DOHH2 (cell line): ENCODE measurements around the gene RAD51B.

ENCODE experiments used
- H3F3A ChIP-seq: fragments of 200-600 bp; sonication (generic), shearing (Covaris generic); 2 replicates; pipeline ENCODE4 v1.6.0; 2016; ENCODE audit warnings: antibody characterized with exemption, mild to moderate bottlenecking; ENCODE audit not compliant: control insufficient read depth, insufficient read depth
- H3K27ac ChIP-seq: fragments of 200-600 bp; sonication (generic); 2 replicates; pipeline ENCODE4 v1.5.1; 2014; ENCODE audit warnings: low read depth, mild to moderate bottlenecking, low read length, moderate library complexity
- H3K27me3 ChIP-seq: fragments of 200-600 bp; sonication (generic); 2 replicates; pipeline ENCODE4 v1.6.1; 2014; ENCODE audit warnings: mild to moderate bottlenecking, low read length, mixed read lengths; ENCODE audit not compliant: control insufficient read depth
- H3K36me3 ChIP-seq: fragments of 200-600 bp; sonication (generic); 2 replicates; pipeline ENCODE4 v1.6.1; 2014; ENCODE audit warnings: mild to moderate bottlenecking, low read length, moderate library complexity, mixed read lengths; ENCODE audit not compliant: control insufficient read depth
- H3K4me1 ChIP-seq: fragments of 200-600 bp; sonication (generic); 2 replicates; pipeline ENCODE4 v1.6.1; 2014; ENCODE audit warnings: mild to moderate bottlenecking, low read length, mixed read lengths; ENCODE audit not compliant: control insufficient read depth
- H3K4me2 ChIP-seq: fragments of 200-600 bp; sonication (generic); 2 replicates; pipeline ENCODE4 v1.6.0; 2014; ENCODE audit warnings: mild to moderate bottlenecking, low read length, moderate library complexity
- H3K4me3 ChIP-seq: fragments of 200-600 bp; sonication (generic); 2 replicates; pipeline ENCODE4 v1.5.1; 2014; ENCODE audit warnings: mild to moderate bottlenecking, low read length, mixed read lengths
- H3K79me2 ChIP-seq: fragments of 200-600 bp; sonication (generic); 2 replicates; pipeline ENCODE4 v1.6.1; 2014; ENCODE audit warnings: mild to moderate bottlenecking, low read length, mixed read lengths; ENCODE audit not compliant: control insufficient read depth
- H3K9me2 ChIP-seq: fragments of 200-600 bp; sonication (generic); replicated peaks from 2 replicates; pipeline ENCODE4 v1.6.1; 2014; ENCODE audit warnings: mild to moderate bottlenecking, low read length, mixed read lengths; ENCODE audit not compliant: control insufficient read depth
- H3K9me3 ChIP-seq: fragments of 200-600 bp; sonication (generic); 2 replicates; pipeline ENCODE4 v1.6.1; 2014; ENCODE audit warnings: antibody characterized with exemption, low read length, mixed read lengths; ENCODE audit not compliant: control insufficient read depth, insufficient read depth
- H4K20me1 ChIP-seq: fragments of 200-600 bp; sonication (generic); 2 replicates; pipeline ENCODE4 v1.6.0; 2014; ENCODE audit warnings: low read depth, mild to moderate bottlenecking, antibody characterized with exemption, low read length, moderate library complexity; ENCODE audit not compliant: control insufficient read depth, insufficient read depth
- EZH2phosphoT487 ChIP-seq: fragments of 200-600 bp; sonication (generic); IDR thresholded peaks from 2 replicates; pipeline ENCODE4 v1.6.1; 2017; ENCODE audit warnings: borderline replicate concordance, mild to moderate bottlenecking, antibody characterized with exemption, low read length, moderate library complexity, mixed read lengths
- TF ChIP-seq, protein P1 (sequence below): fragments of 200-600 bp; sonication (generic); IDR thresholded peaks from one replicate; pipeline ENCODE4 v1.5.1; 2014; ENCODE audit warnings: antibody characterized with exemption, mild to moderate bottlenecking, low read depth, low read length; ENCODE audit not compliant: poor library complexity, severe bottlenecking

The RAD51B gene

DNA sequence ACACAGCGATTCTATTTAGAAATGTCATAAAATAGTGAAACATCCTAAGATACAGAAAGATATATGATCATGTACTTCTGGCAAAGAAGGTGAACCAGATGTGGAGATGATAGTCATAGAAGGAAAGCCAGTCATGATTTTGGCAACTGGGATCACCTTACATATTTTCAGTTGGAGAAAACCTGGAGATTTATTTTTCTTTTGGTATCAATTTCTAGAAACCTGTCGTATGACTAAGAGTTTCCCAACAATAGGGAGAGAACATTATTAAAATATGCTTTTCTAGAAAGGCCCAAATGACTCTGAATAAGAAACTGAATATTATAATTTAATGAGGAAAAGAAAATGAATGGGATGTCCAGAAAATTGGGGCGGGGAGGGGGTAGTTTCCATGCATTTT lies 576.9 kb downstream of the RAD51B start:
- Histone ChIP-seq H3K27ac (no peak overlapping the region), H3K36me3 (no peaks in the 10 kb centered on the region), H3K4me3 (no peak overlapping the region), H4K20me1 (no peaks in the 10 kb centered on the region), H3K79me2 (no peaks in the 10 kb centered on the region), H3K4me1 (peaks cover 48% of the 10 kb centered on the region), H3K4me2 (no peak overlapping the region), H3K27me3 (no peaks in the 10 kb centered on the region), H3F3A (no peaks in the 10 kb centered on the region), H3K9me2 (no peaks in the 10 kb centered on the region), H3K9me3 (no peaks in the 10 kb centered on the region)
- TF ChIP-seq, protein P1, sequence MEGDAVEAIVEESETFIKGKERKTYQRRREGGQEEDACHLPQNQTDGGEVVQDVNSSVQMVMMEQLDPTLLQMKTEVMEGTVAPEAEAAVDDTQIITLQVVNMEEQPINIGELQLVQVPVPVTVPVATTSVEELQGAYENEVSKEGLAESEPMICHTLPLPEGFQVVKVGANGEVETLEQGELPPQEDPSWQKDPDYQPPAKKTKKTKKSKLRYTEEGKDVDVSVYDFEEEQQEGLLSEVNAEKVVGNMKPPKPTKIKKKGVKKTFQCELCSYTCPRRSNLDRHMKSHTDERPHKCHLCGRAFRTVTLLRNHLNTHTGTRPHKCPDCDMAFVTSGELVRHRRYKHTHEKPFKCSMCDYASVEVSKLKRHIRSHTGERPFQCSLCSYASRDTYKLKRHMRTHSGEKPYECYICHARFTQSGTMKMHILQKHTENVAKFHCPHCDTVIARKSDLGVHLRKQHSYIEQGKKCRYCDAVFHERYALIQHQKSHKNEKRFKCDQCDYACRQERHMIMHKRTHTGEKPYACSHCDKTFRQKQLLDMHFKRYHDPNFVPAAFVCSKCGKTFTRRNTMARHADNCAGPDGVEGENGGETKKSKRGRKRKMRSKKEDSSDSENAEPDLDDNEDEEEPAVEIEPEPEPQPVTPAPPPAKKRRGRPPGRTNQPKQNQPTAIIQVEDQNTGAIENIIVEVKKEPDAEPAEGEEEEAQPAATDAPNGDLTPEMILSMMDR = no peak

DNA sequence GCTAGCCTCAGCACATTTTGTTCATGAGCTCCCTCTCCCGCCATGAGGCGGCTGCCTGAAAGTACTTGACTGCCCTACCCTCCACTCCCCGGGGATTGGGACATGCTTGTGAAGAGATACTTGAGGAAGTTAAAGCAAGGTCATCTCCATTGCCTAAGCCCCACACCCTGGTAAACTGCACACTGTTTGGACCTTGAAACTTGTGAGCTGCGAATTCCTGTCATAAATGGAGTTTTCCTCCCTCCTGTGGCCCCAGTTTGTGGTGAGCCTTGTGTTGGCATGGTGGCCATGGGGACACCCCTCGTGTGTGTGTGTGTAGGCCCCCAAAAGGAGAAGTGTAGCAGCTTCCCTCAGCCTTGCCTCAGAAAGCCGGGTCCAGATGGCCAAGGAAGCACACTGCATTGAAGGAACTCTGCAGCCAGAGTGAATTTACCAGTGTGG lies 577.8 kb downstream of the RAD51B start:
- Histone ChIP-seq H3K4me2 (no peak overlapping the region), H3K4me1 (peaks cover 55% of the 10 kb centered on the region), H3F3A (peaks cover 5% of the 10 kb centered on the region; the same call in 1 of the 2 replicates), H3K4me3 (no peak overlapping the region), H3K27ac (no peak overlapping the region), H4K20me1 (no peaks in the 10 kb centered on the region), H3K9me3 (no peaks in the 10 kb centered on the region), H3K9me2 (no peaks in the 10 kb centered on the region), H3K79me2 (no peaks in the 10 kb centered on the region), H3K27me3 (no peaks in the 10 kb centered on the region), H3K36me3 (no peaks in the 10 kb centered on the region)
- TF ChIP-seq, protein P1 = no peak

DNA sequence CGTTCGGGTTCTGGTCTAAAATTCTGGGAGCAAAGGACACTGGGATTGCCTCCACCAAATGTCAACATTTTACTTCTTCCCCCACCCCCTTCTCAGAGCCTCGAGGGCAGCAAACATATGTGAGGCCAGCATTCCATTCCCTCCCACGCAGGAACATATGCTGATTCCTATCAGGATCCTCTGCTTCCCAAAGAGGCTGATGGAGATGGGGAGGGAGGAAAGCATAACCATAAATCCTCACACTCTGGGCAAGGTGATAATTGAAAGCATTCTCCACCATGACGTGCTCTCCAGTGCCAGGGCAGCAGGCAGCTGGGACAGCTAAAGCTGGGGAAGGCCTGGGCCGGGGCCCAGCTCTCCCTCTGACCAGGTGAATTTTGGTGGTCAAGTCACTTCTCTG lies 578.2 kb downstream of the RAD51B start:
- no peaks in the 10 kb centered on the region for H4K20me1 ChIP-seq
- peaks cover 5% of the 10 kb centered on the region; the same call in 1 of the 2 replicates for H3F3A ChIP-seq
- H3K79me2 ChIP-seq = no peaks in the 10 kb centered on the region
- H3K4me1 ChIP-seq = peaks cover 55% of the 10 kb centered on the region
- no peak overlapping the region for H3K4me2 ChIP-seq
- no peak for TF ChIP-seq EZH2phosphoT487
- TF ChIP-seq, protein P1 = no peak
- H3K27ac ChIP-seq = no peak overlapping the region
- no peak overlapping the region for H3K4me3 ChIP-seq
- H3K9me2 ChIP-seq = no peaks in the 10 kb centered on the region
- H3K9me3 ChIP-seq = no peaks in the 10 kb centered on the region
- H3K36me3 ChIP-seq = no peaks in the 10 kb centered on the region
- no peaks in the 10 kb centered on the region for H3K27me3 ChIP-seq

DNA sequence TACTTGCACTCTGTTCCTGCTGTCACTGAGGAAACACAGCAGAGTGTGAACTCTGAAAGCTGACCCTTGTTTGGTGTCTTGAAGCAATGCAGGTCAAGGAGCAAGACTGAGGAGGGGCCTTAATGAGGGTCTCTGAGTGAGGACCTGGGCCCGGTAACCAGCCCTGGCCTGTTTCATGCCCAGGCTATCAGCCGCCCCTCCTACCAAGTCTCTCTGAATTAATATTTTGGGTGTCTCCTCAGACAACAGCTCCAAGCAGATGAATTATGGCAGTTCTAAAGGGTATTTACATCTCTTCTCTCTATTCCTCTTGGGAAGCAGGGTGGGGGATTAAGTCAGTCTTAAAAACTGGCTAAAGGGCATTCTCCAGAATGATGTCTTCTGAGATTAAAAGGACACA lies 578.8 kb downstream of the RAD51B start:
- no peaks in the 10 kb centered on the region for H4K20me1 ChIP-seq
- H3K36me3 ChIP-seq = no peaks in the 10 kb centered on the region
- H3K27ac ChIP-seq = no peak overlapping the region
- H3K4me3 ChIP-seq = no peak overlapping the region
- H3K4me2 ChIP-seq = no peak overlapping the region
- H3K27me3 ChIP-seq = no peaks in the 10 kb centered on the region
- peaks cover 55% of the 10 kb centered on the region for H3K4me1 ChIP-seq
- no peaks in the 10 kb centered on the region for H3K79me2 ChIP-seq
- H3K9me2 ChIP-seq = no peaks in the 10 kb centered on the region
- H3K9me3 ChIP-seq = no peaks in the 10 kb centered on the region
- TF ChIP-seq EZH2phosphoT487 = no peak
- TF ChIP-seq, protein P1 = no peak
- peaks cover 6% of the 10 kb centered on the region; the same call in 1 of the 2 replicates for H3F3A ChIP-seq
